Heart left ventricle (tissue), 16 donors: ENCODE measurements around the gene PRKCA. TPM values are rescaled to one million over a fixed set of nuclear protein-coding genes. Genes with fewer than 3 reads are reported as not detected.
A peak's percentile ranks its signal among the peaks of the same experiment; 100 is the strongest.

Experiments used
- ATAC-seq, 4 donors: fragments of 200-7000 bp; cut with Tn5 transposase; one replicate each; pipeline ENCODE4 v1.9.1; 2020 to 2022; ENCODE audit warnings: moderate library complexity in 4 of 4, mild to moderate bottlenecking in 3 of 4, moderate number of reproducible peaks in 1 of 4
- DNase-seq, 5 donors: peaks; one replicate each; pipeline ENCODE4 v3.0.0-alpha.2; 2020
- H3K27ac ChIP-seq, 12 donors: fragments of 200-600 bp; sonication (generic) in 4 of 12; one replicate each; pipeline versions ENCODE4 v1.5.0 to v1.8.0; 2016 to 2022; ENCODE audit warnings: mild to moderate bottlenecking in 2 of 12
- H3K27me3 ChIP-seq, 9 donors: fragments of 200-600 bp; sonication (generic) in 2 of 9; one replicate each; pipeline versions ENCODE4 v1.5.1 to v1.8.0; 2016 to 2022; ENCODE audit warnings: mild to moderate bottlenecking in 3 of 9
- H3K36me3 ChIP-seq, 9 donors: fragments of 200-600 bp; sonication (generic) in 2 of 9; one replicate each; pipeline versions ENCODE4 v1.5.0 to v1.8.0; 2018 to 2022; ENCODE audit warnings: mild to moderate bottlenecking in 2 of 9
- H3K4me1 ChIP-seq, 12 donors: fragments of 200-600 bp; sonication (generic) in 4 of 12; one replicate each; pipeline versions ENCODE4 v1.5.0 to v1.8.0; 2016 to 2022; ENCODE audit warnings: mild to moderate bottlenecking in 3 of 12
- H3K4me3 ChIP-seq, 12 donors: fragments of 200-600 bp; sonication (generic) in 4 of 12; one replicate each; pipeline versions ENCODE4 v1.5.0 to v1.8.0; 2017 to 2022; ENCODE audit warnings: mild to moderate bottlenecking in 9 of 12, moderate library complexity in 4 of 12
- H3K9me3 ChIP-seq, 12 donors: fragments of 200-600 bp; sonication (generic) in 4 of 12; one replicate each; pipeline versions ENCODE4 v1.5.0 to v1.8.0; 2016 to 2022; ENCODE audit warnings: mild to moderate bottlenecking in 1 of 12
- POLR2A ChIP-seq, 2 donors: fragments of 450-650 bp; IDR thresholded peaks; one replicate each; pipeline ENCODE4 v1.6.1; 2017; ENCODE audit warnings: antibody characterized with exemption in 2 of 2, mild to moderate bottlenecking in 2 of 2, moderate library complexity in 2 of 2
- WGBS, 4 donors: extraction: QIAGEN DNeasy Blood & Tissue Kit in 2 of 4; methylation state at CpG; one replicate each; pipeline versions ENCODE4 v1.1.5 to v1.1.7; 2013 to 2018; 5-methylcytosine and 5-hydroxymethylcytosine counted together
- intact Hi-C, 10 donors: fragments of 100-400 bp; cut with DNase I; formaldehyde crosslinking; loops; one replicate each; pipeline versions ENCODE4 v1.11.1 to v1.14.2; 2022
- polyA plus RNA-seq, 2 donors: library from polyadenylated mRNA; stranded (reverse); fragments of 200-250 nt; gene quantifications; one replicate each; pipeline ENCODE4 v1.2.3, GENCODE V29; 2013
- total RNA-seq, 9 donors: library from RNA; depleted of rRNA in 2 of 9; stranded (reverse); fragments of >200 nt in 2 of 9; fragmentation: NEBNext Ultra II Directional in 3 of 9; extraction: Animal tissue kit (Norgen Biotek cat#: 25700) in 3 of 9; gene quantifications; one replicate each; pipeline versions ENCODE4 v1.1.0 to v1.2.4, GENCODE V29; 2016 to 2023
- TF ChIP-seq, protein P1 (sequence below), 12 donors: fragments of 200-600 bp; sonication (generic) in 4 of 12; IDR thresholded peaks; one replicate each; pipeline versions ENCODE4 v1.5.0 to v1.8.0; 2018 to 2022; ENCODE audit warnings: antibody characterized with exemption in 12 of 12, mild to moderate bottlenecking in 5 of 12
- donor health status: ischemic (EF 13 %, LVEDD 7.1; RV severe dilation, severe dysfunction).
- donor health status: healthy with polysubstance abuse.
- donor health status: DM: no; HTN: yes; CAD: no.
- donor health status: DM: no; HTN: no; CAD: no.
- donor health status: ischemic (EF 25% LVEDD 6.9; RV normal size, moderate dysfunction).
- donor health status: ischemic (EF 25% LVEDD 5.7; RV mildly dilated, moderate dysfunction).
- donor health status: healthy.
- donor health status: DM: yes; HTN: yes; CAD: no.
- donor health status: ischemic (EF 35%, LVEDD 5.7; RV mildly dilated, moderate dysfunction).
- donor health status: nonischemic (EF 11% LVEDD 7.7; RV severe dilation, severe dysfunction).
- donor health status: DM: yes; HTN: yes; CAD: no.
- donor health status: PGD.
- donor health status: ischemic (EF 29% LVEDD 5.4; RV normal size, mild dysfunction).
- donor health status: nonischemic (EF 23%, LVEDD 6.1; RV moderate dilation, normal function).

The PRKCA gene
- total and polyA plus RNA-seq, 11 donors = 3.4 to 26.8 (median 11.4) TPM

DNA sequence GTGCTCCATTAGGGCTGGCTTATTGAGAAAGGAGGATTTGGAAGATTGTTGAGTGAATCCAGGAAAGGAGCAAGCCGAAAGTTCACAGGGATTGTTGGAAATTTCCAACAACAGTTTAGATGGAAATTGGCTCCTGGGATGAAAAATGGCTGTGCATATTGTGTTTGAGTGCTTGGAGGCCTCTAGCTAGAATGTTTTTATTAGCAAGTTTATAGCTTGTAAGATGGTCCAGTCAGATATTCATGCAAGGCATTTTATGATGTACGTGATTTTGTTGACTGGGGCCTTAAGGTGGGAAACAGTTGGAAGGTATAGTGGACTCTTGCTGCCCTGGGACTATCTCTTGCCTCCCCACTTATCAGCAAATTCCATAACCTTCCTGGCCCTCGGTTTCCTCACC, 216.7 kb downstream of the PRKCA start:
- H3K9me3 ChIP-seq = no peaks in the 10 kb centered on the region
- intact Hi-C loops = no loop called here
- no peak for ATAC-seq
- H3K4me1 ChIP-seq = peaks cover 0 to 24% (median 3%) of the 10 kb centered on the region in 12 donors
- no peak for TF ChIP-seq POLR2A (IDR thresholded peaks at IDR 0.05)
- TF ChIP-seq, protein P1, sequence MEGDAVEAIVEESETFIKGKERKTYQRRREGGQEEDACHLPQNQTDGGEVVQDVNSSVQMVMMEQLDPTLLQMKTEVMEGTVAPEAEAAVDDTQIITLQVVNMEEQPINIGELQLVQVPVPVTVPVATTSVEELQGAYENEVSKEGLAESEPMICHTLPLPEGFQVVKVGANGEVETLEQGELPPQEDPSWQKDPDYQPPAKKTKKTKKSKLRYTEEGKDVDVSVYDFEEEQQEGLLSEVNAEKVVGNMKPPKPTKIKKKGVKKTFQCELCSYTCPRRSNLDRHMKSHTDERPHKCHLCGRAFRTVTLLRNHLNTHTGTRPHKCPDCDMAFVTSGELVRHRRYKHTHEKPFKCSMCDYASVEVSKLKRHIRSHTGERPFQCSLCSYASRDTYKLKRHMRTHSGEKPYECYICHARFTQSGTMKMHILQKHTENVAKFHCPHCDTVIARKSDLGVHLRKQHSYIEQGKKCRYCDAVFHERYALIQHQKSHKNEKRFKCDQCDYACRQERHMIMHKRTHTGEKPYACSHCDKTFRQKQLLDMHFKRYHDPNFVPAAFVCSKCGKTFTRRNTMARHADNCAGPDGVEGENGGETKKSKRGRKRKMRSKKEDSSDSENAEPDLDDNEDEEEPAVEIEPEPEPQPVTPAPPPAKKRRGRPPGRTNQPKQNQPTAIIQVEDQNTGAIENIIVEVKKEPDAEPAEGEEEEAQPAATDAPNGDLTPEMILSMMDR (IDR thresholded peaks at IDR 0.05) = no peak
- no peaks in the 10 kb centered on the region for H3K36me3 ChIP-seq
- peak overlapping the region in 1 of 12 donors; percentile 38 for H3K27ac ChIP-seq
- no peak overlapping the region for H3K4me3 ChIP-seq
- WGBS, 4 donors = 87 to 90% (median 87%) methylated on average over 3 of the region's 3 CpGs
- no peak for DNase-seq
- H3K27me3 ChIP-seq = no peaks in the 10 kb centered on the region

DNA sequence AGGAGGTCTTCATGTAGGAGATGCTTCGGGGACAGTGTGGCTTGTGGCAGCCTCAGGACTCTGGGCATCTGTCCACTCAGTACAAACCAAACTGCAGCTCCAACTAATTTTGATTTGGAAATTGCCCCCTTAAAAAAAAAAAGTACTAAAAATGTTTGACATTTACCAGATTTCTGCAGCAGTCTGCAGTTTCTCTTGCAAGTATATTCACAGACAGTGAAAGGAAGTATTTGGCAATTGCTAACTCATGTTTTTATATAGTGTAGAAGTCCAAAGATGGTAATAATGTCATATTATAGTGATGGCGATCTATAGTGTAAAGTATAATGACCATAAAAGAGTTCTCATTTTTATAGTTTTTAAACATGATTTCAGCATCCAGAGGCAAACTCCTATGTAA, 218.6 kb downstream of the PRKCA start:
- intact Hi-C loops = no loop called here
- ATAC-seq = no peak
- TF ChIP-seq POLR2A (IDR thresholded peaks at IDR 0.05) = no peak
- TF ChIP-seq, protein P1 (IDR thresholded peaks at IDR 0.05) = no peak
- Histone ChIP-seq H3K4me3 (no peak overlapping the region), H3K27ac (peak overlapping the region in 1 of 12 donors; percentile 54), H3K27me3 (no peaks in the 10 kb centered on the region), H3K4me1 (peaks cover 0 to 36% (median 3%) of the 10 kb centered on the region in 12 donors), H3K36me3 (no peaks in the 10 kb centered on the region), H3K9me3 (peaks cover 0 to 9% (median 0%) of the 10 kb centered on the region in 12 donors)
- no peak for DNase-seq
- WGBS, 4 donors = 45 to 82% (median 75%) methylated on average over 2 of the region's 2 CpGs

DNA sequence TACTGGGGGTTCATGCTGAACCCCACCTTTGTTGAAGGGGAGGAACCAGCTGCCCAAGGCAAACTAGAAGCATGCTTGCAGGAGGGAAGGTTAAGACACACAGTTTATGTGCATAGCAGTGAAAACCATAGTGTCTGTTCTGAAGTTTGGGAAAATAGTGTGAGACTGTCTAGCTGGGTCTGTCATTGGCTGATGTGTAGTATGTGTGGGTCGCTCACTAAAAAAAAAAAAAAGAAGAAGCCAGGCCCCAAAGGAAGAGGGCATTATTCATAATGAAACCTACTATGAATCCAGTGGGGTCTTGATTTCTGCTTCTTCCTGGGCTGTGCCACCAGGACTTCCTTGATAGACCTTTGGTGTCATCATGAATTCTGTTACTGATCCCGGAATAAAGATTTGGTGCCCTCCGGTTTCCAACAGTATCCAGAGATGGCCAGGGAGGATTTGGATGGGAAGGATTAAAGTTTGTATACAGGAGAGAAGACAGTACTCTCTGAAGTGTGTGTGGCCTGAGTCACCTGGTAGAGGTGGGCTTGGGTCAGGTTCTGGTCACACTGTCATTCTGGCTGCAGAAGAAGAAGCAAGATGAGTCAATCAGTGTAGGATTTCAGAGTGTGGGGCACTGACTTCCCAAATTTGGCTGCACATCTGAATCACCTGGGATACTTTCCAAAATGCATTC, 220.3 kb downstream of the PRKCA start:
- 92 to 93% (median 93%) methylated on average over 3 of the region's 3 CpGs for WGBS, 4 donors
- peak overlapping the region in 1 of 12 donors; percentile 65 for H3K27ac ChIP-seq
- intact Hi-C loops = no loop called here
- peaks cover 0 to 9% (median 0%) of the 10 kb centered on the region in 12 donors for H3K9me3 ChIP-seq
- DNase-seq (no peak), ATAC-seq (no peak)
- H3K4me1 ChIP-seq = peaks cover 0 to 31% (median 3%) of the 10 kb centered on the region in 12 donors
- no peaks in the 10 kb centered on the region for H3K27me3 ChIP-seq
- TF ChIP-seq POLR2A (IDR thresholded peaks at IDR 0.05) = no peak
- TF ChIP-seq, protein P1 (IDR thresholded peaks at IDR 0.05) = no peak
- H3K36me3 ChIP-seq = no peaks in the 10 kb centered on the region
- H3K4me3 ChIP-seq = no peak overlapping the region

DNA sequence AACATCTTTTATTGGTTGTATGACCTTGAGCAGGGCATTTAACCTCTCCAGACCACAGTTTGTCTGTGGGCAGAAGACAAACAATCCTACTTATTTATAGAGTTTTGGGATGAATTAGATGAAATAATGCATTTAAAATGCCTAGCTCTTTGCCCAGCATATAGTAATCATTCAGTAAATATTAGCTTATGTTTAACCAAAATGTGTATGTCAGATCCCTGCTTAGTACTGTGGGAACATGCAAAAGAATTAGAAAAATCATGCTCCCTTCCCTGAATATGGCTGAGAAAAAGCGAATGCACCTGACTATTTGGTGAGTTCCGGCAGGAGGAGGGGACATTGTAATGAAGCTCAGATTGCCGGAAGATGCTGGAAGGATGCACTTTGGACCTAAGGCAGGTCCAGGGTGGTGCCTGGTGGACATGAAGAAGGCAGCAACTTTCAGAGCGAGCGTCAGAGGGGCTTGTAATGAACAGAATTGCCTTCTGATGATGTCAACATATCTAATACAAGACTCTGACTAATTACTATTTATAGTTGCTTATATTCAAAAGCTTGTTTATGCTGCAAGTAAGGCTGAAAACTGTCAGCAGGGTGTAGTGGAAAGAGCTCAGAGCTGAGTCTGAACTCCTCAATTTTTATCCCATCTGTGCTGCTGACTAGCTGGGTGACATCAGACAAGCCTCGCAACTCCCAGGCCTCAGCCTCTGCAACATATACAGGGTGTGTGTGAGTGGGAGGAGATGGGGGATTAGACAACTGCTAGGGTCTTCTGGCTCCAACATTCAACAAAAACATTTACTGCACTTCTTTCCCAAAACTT, 221.2 kb downstream of the PRKCA start:
- no peaks in the 10 kb centered on the region for H3K36me3 ChIP-seq
- peaks cover 0 to 26% (median 3%) of the 10 kb centered on the region in 12 donors for H3K4me1 ChIP-seq
- no peaks in the 10 kb centered on the region for H3K27me3 ChIP-seq
- intact Hi-C loops = no loop called here
- peak overlapping the region in 3 of 12 donors; percentile 15 to 65 (median 38) for H3K27ac ChIP-seq
- peaks cover 0 to 9% (median 0%) of the 10 kb centered on the region in 12 donors for H3K9me3 ChIP-seq
- TF ChIP-seq, protein P1 (IDR thresholded peaks at IDR 0.05) = no peak
- TF ChIP-seq POLR2A (IDR thresholded peaks at IDR 0.05) = no peak
- WGBS, 4 donors = 53 to 73% (median 71%) methylated on average over 6 of the region's 6 CpGs
- DNase-seq = no peak
- ATAC-seq = peak; percentile 66 to 86 (median 68)
- H3K4me3 ChIP-seq = no peak overlapping the region
